ENCODE data around the gene GJA10. TPM values are rescaled to one million over a fixed set of nuclear protein-coding genes. Genes with fewer than 3 reads are reported as not detected.
"Not testable (repeated sequence)": the region's sequence is repeated elsewhere in the genome, so short reads cannot be mapped to it uniquely, and the experiment has no call there.

Gene GJA10
- total RNA-seq, 4 donors from 2014 or later = not detected

- peak in 1 of 2 donors; percentile 25 for DNase-seq
- intact Hi-C loops (cut with DNase I) = no loop called here
- WGBS, 2 donors = 45 to 47% methylated on average over 8 of the region's 8 CpGs
- Histone ChIP-seq H3K9me3 (no peaks in the 10 kb centered on the region), H3K36me3 (no peaks in the 10 kb centered on the region), H3K27ac (no peak overlapping the region), H3K27me3 (no peaks in the 10 kb centered on the region), H3K4me1 (no peaks in the 10 kb centered on the region), H3K4me3 (replicated peaks in 1 of 3) (no peak overlapping the region)
- no peak for TF ChIP-seq POLR2A (IDR thresholded peaks at IDR 0.05)
- no peak for TF ChIP-seq CTCF (IDR thresholded peaks at IDR 0.05)
Measured at GRCh38 chr6:89895276-89895874, 1.1 kb downstream of the GJA10 start.

GRCh38 chr6:89910001-89910901 is 16.0 kb downstream of the GJA10 start:
- H3K27me3 ChIP-seq; DNase-seq; H3K36me3 ChIP-seq; H3K9me3 ChIP-seq; intact Hi-C loops (cut with DNase I); H3K27ac ChIP-seq; H3K4me1 ChIP-seq; H3K4me3 ChIP-seq (replicated peaks in 1 of 3): not testable (repeated sequence)
- WGBS, 2 donors = 60 to 64% methylated on average over 10 of the region's 10 CpGs

- intact Hi-C loops (cut with DNase I) = no loop called here
- 77 to 80% methylated on average over 1 of the region's 1 CpG for WGBS, 2 donors
Measured at GRCh38 chr6:89910902-89911240, 16.6 kb downstream of the GJA10 start.

GRCh38 chr6:89916136-89916920 is 22.1 kb downstream of the GJA10 start:
- no peaks in the 10 kb centered on the region for H3K9me3 ChIP-seq
- no peaks in the 10 kb centered on the region for H3K36me3 ChIP-seq
- H3K4me1 ChIP-seq = no peaks in the 10 kb centered on the region
- no peak for DNase-seq
- 83 to 86% methylated on average over 3 of the region's 3 CpGs for WGBS, 2 donors
- H3K27me3 ChIP-seq = no peaks in the 10 kb centered on the region
- intact Hi-C loops (cut with DNase I) = no loop called here
- H3K27ac ChIP-seq = no peak overlapping the region
- H3K4me3 ChIP-seq (replicated peaks in 1 of 3) = no peak overlapping the region
- TF ChIP-seq CTCF (IDR thresholded peaks at IDR 0.05) (no peak), POLR2A (IDR thresholded peaks at IDR 0.05) (no peak)

More at GRCh38 chr6:89910902-89911240, 16.6 kb downstream of the GJA10 start:
- Histone ChIP-seq H3K36me3 (no peaks in the 10 kb centered on the region), H3K4me3 (replicated peaks in 1 of 3) (no peak overlapping the region), H3K27me3 (no peaks in the 10 kb centered on the region), H3K4me1 (no peaks in the 10 kb centered on the region), H3K9me3 (no peaks in the 10 kb centered on the region), H3K27ac (no peak overlapping the region)
- no peak for TF ChIP-seq CTCF (IDR thresholded peaks at IDR 0.05)
- no peak for TF ChIP-seq POLR2A (IDR thresholded peaks at IDR 0.05)
- no peak for DNase-seq

GRCh38 chr6:89917216-89917615 is 22.9 kb downstream of the GJA10 start:
- 87 to 100% methylated on average over 1 to 4 of the region's 4 CpGs for WGBS, 2 donors
- Histone ChIP-seq H3K27ac (no peak overlapping the region), H3K27me3 (no peaks in the 10 kb centered on the region), H3K36me3 (no peaks in the 10 kb centered on the region), H3K4me3 (replicated peaks in 1 of 3) (no peak overlapping the region), H3K4me1 (no peaks in the 10 kb centered on the region), H3K9me3 (no peaks in the 10 kb centered on the region)
- intact Hi-C loops (cut with DNase I) = no loop called here
- DNase-seq = no peak
- TF ChIP-seq CTCF (IDR thresholded peaks at IDR 0.05) (no peak), POLR2A (IDR thresholded peaks at IDR 0.05) (no peak)
